GM21576 (cell line): Measurements from ENCODE around the gene AMOTL1.

Experiments used
- ATAC-seq: cut with Tn5 transposase; IDR thresholded peaks from one replicate; pipeline ENCODE4 v1.9.1; 2021; ENCODE audit warnings: mild to moderate bottlenecking, moderate library complexity; ENCODE audit not compliant: unreplicated experiment

Gene AMOTL1

GRCh38 chr11:94767701-94768601, at the start of gene AMOTL1:
TSS of gene AMOTL1 (plus strand) at chr11:94768356. CDS start at chr11:94768512, 156 bp downstream.
- peak; percentile 49 for ATAC-seq

GRCh38 chr11:94719876-94720275, 48.3 kb upstream of the AMOTL1 start:
- ATAC-seq = no peak

GRCh38 chr11:94721565-94722292, 46.4 kb upstream of the AMOTL1 start:
- ATAC-seq = no peak

GRCh38 chr11:94722735-94723134, 45.4 kb upstream of the AMOTL1 start:
- ATAC-seq = no peak

GRCh38 chr11:94725097-94725496, 43.1 kb upstream of the AMOTL1 start:
- no peak for ATAC-seq

GRCh38 chr11:94727819-94728218, 40.3 kb upstream of the AMOTL1 start:
- ATAC-seq = no peak

- no peak for ATAC-seq
These were observed 39.6 kb upstream of the AMOTL1 start for GRCh38 chr11:94728541-94728940.

- ATAC-seq = no peak
These were observed 39.0 kb upstream of the AMOTL1 start for GRCh38 chr11:94728966-94729751.

GRCh38 chr11:94730153-94730552, 38.0 kb upstream of the AMOTL1 start:
- ATAC-seq = no peak

- ATAC-seq = no peak
These were observed 36.1 kb upstream of the AMOTL1 start for GRCh38 chr11:94731880-94732601.

GRCh38 chr11:94732617-94733281, 35.4 kb upstream of the AMOTL1 start:
- no peak for ATAC-seq

- no peak for ATAC-seq
These were observed 33.4 kb upstream of the AMOTL1 start for GRCh38 chr11:94734563-94735275.

GRCh38 chr11:94735907-94736306, 32.2 kb upstream of the AMOTL1 start:
- ATAC-seq = no peak

GRCh38 chr11:94737171-94737611, 31.0 kb upstream of the AMOTL1 start:
- ATAC-seq = no peak

GRCh38 chr11:94738746-94739145, 29.4 kb upstream of the AMOTL1 start:
- ATAC-seq = no peak

GRCh38 chr11:94739331-94739730, 28.8 kb upstream of the AMOTL1 start:
- ATAC-seq = no peak

GRCh38 chr11:94740083-94741021, 27.8 kb upstream of the AMOTL1 start:
- ATAC-seq = no peak

- ATAC-seq = no peak
These were observed 27.0 kb upstream of the AMOTL1 start for GRCh38 chr11:94741022-94741679.
